Measurements from ENCODE around the gene ZNF567. TPM values are rescaled to one million over a fixed set of nuclear protein-coding genes. Genes with fewer than 3 reads are reported as not detected.

Gene ZNF567
- total RNA-seq, 1 experiment from 2014 or later: 11.3 TPM

DNA sequence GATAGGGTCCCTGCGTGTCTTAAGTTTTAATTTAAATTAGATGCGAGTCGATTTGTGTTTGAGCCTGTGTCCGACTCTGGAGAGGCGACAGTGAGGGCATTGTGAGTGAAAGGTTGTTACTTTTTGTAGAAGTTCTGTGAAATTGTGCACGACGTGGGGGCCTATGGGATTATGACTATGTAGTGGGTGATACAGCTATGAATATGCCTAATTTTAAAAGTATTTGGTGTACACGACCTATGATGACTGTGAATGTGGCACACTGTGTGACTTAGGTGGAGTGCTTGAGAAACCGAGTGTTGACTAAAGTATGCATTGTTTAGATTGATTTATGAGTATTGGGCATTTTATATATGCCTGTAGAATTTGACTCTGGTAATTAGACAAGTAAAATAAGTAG lies 646 bp downstream of the ZNF567 start:
- in situ Hi-C loops (cut with HindIII; ENCODE audit: low pct_unique_long_range_greater_than_20kb, low sequenced_read_pairs): no loop called here
- Histone ChIP-seq H3K9me3 (ENCODE audit: control insufficient read depth, insufficient read depth, low read depth, low read length) (peaks cover 22% of the 10 kb centered on the region), H3K27me3 (ENCODE audit: control insufficient read depth, insufficient read depth, low read length) (no peaks in the 10 kb centered on the region), H3K36me3 (ENCODE audit: control insufficient read depth, insufficient read depth, low read length) (peaks cover 19% of the 10 kb centered on the region), H3K4me3 (ENCODE audit: low read depth in 2 of 2, low read length in 2 of 2) (peak overlapping the region; percentile 60 to 97), H3K4me1 (ENCODE audit: control insufficient read depth, insufficient read depth, low read length) (no peaks in the 10 kb centered on the region; the same call in 1 of the 2 replicates), H3K27ac (ENCODE audit: low read length) (peak overlapping the region; percentile 90)
- DNase-seq (ENCODE audit: low read depth, low spot score) (no peak), ATAC-seq (no peak)
- intact Hi-C loops (cut with micrococcal nuclease; ENCODE audit: unreplicated experiment): no loop called here
- ChIA-PET CTCF (no interaction called here), POLR2A (no interaction called here)
- TF ChIP-seq SIN3A (IDR thresholded peaks at IDR 0.05; ENCODE audit: borderline replicate concordance, insufficient read depth, low read depth, low read length) (no peak), POLR2AphosphoS5 (IDR thresholded peaks at IDR 0.05; ENCODE audit: low read depth, low read length) (no peak), CTCF (IDR thresholded peaks at IDR 0.05) (no peak), TCF7L2 (IDR thresholded peaks at IDR 0.05; ENCODE audit: low read depth, low read length) (no peak)
- TF ChIP-seq, protein P1, sequence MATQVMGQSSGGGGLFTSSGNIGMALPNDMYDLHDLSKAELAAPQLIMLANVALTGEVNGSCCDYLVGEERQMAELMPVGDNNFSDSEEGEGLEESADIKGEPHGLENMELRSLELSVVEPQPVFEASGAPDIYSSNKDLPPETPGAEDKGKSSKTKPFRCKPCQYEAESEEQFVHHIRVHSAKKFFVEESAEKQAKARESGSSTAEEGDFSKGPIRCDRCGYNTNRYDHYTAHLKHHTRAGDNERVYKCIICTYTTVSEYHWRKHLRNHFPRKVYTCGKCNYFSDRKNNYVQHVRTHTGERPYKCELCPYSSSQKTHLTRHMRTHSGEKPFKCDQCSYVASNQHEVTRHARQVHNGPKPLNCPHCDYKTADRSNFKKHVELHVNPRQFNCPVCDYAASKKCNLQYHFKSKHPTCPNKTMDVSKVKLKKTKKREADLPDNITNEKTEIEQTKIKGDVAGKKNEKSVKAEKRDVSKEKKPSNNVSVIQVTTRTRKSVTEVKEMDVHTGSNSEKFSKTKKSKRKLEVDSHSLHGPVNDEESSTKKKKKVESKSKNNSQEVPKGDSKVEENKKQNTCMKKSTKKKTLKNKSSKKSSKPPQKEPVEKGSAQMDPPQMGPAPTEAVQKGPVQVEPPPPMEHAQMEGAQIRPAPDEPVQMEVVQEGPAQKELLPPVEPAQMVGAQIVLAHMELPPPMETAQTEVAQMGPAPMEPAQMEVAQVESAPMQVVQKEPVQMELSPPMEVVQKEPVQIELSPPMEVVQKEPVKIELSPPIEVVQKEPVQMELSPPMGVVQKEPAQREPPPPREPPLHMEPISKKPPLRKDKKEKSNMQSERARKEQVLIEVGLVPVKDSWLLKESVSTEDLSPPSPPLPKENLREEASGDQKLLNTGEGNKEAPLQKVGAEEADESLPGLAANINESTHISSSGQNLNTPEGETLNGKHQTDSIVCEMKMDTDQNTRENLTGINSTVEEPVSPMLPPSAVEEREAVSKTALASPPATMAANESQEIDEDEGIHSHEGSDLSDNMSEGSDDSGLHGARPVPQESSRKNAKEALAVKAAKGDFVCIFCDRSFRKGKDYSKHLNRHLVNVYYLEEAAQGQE (IDR thresholded peaks at IDR 0.05; ENCODE audit: insufficient read depth in 1 of 2, low read depth in 2 of 2, low read length in 1 of 2): no peak
- no TSS peak for BruUV-seq (replicated peaks)

DNA sequence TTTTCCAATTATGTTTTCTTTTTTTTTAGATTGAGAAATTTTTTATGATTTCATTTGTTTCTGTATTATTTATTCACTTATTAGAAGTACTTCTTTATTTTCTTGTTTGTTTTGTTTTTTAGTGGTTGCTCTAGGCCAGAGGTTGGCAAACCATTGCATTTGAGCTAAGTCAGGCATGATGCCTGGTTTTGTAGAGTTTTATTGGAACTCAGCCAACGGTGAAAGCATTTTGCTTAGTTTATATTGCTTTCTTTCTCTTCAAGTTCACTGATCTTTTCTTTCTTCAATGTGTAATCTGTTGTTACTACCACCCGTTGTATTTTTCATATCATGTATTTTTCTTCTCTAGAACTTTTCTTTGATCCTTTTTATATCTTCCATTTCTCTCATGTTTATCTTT lies 19.7 kb downstream of the ZNF567 start:
- intact Hi-C loops (cut with micrococcal nuclease; ENCODE audit: unreplicated experiment): no loop called here
- in situ Hi-C loops (cut with HindIII; ENCODE audit: low pct_unique_long_range_greater_than_20kb, low sequenced_read_pairs): no loop called here
- ATAC-seq: no peak
- Histone ChIP-seq H3K27me3 (ENCODE audit: control insufficient read depth, insufficient read depth, low read length) (no peaks in the 10 kb centered on the region), H3K9me3 (ENCODE audit: control insufficient read depth, insufficient read depth, low read depth, low read length) (peaks cover 80% of the 10 kb centered on the region), H3K36me3 (ENCODE audit: control insufficient read depth, insufficient read depth, low read length) (no peaks in the 10 kb centered on the region), H3K4me3 (ENCODE audit: low read depth in 2 of 2, low read length in 2 of 2) (no peak overlapping the region), H3K4me1 (ENCODE audit: control insufficient read depth, insufficient read depth, low read length) (no peaks in the 10 kb centered on the region), H3K27ac (ENCODE audit: low read length) (no peak overlapping the region)
- DNase-seq (ENCODE audit: low read depth, low spot score): no peak
- POLR2A ChIA-PET: no interaction called here
- BruUV-seq (replicated peaks): no TSS peak
- CTCF ChIA-PET: no interaction called here
- TF ChIP-seq TCF7L2 (IDR thresholded peaks at IDR 0.05; ENCODE audit: low read depth, low read length) (no peak), CTCF (IDR thresholded peaks at IDR 0.05) (no peak), POLR2AphosphoS5 (IDR thresholded peaks at IDR 0.05; ENCODE audit: low read depth, low read length) (no peak), SIN3A (IDR thresholded peaks at IDR 0.05; ENCODE audit: borderline replicate concordance, insufficient read depth, low read depth, low read length) (no peak)
- TF ChIP-seq, protein P1 (IDR thresholded peaks at IDR 0.05; ENCODE audit: insufficient read depth in 1 of 2, low read depth in 2 of 2, low read length in 1 of 2): no peak
